ENCODE results near the gene SESN3. TPM values are rescaled to one million over a fixed set of nuclear protein-coding genes. Genes with fewer than 3 reads are reported as not detected.
"Not testable (repeated sequence)": the region's sequence is repeated elsewhere in the genome, so short reads cannot be mapped to it uniquely, and the experiment has no call there.

The SESN3 gene
- total RNA-seq, 1 experiment from 2014 or later = 28.2 TPM

DNA sequence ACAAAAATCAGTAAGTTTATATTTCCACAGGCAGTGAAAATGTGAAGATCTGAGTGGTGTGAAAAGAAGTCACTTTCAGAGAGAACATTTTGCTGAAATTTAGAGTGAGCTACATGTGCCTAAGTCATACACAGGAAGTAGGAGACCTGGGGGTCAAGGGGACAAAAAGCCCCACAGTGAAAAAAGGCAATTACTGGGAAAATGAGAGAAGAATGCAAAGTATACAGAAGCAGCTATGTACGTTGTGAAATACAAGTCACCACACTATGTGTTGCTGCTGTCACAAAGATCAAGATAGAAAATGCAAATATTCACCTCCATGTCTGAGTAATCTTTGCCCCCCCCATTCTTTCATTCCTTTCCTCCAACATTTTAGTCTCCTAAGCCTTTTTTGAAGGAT is 21.6 kb upstream of the SESN3 start:
- BruUV-seq (replicated peaks) = no TSS peak
- Histone ChIP-seq H3K27me3 (replicated peaks; ENCODE audit: control insufficient read depth, insufficient read depth, low read length) (no peaks in the 10 kb centered on the region), H3K4me3 (ENCODE audit: low read depth, low read length) (no peak overlapping the region), H3K9me3 (no peaks in the 10 kb centered on the region), H3K36me3 (ENCODE audit: control insufficient read depth, insufficient read depth, low read length) (no peaks in the 10 kb centered on the region), H3K4me1 (peaks cover 42% of the 10 kb centered on the region)
- Mint-ChIP-seq H3K9me3 (ENCODE audit: unreplicated experiment) (no peaks in the 10 kb centered on the region), H3K36me3 (ENCODE audit: insufficient read depth, unreplicated experiment) (no peaks in the 10 kb centered on the region), H3K4me3 (ENCODE audit: unreplicated experiment) (no peak overlapping the region), H3K4me1 (ENCODE audit: low read depth, unreplicated experiment) (peaks cover 37% of the 10 kb centered on the region), H3K27ac (ENCODE audit: unreplicated experiment) (peak overlapping the region; percentile 8), H3K27me3 (ENCODE audit: insufficient read depth, unreplicated experiment) (no peaks in the 10 kb centered on the region)
- TF ChIP-seq CTCF (IDR thresholded peaks at IDR 0.05; ENCODE audit: insufficient read depth in 1 of 2, low read depth in 1 of 2, low read length in 1 of 2, severe bottlenecking in 1 of 2, unreplicated experiment in 1 of 2) = no peak
- intact Hi-C loops (cut with micrococcal nuclease; ENCODE audit: unreplicated experiment) = no loop called here
- DNase-seq = no peak
- CTCF ChIA-PET = interaction anchor here (1.2 kb wide), 1 partner anchor 185 kb away, joined by 3 read pairs; no protein-coding TSS in a partner anchor
- POLR2A ChIA-PET = interaction anchor here (0.6 kb wide), 1 partner anchor 191 kb away, joined by 3 read pairs; no protein-coding TSS in a partner anchor

- H3K9me3 Mint-ChIP-seq (ENCODE audit: unreplicated experiment); BruUV-seq (replicated peaks); H3K36me3 Mint-ChIP-seq (ENCODE audit: insufficient read depth, unreplicated experiment); H3K27ac Mint-ChIP-seq (ENCODE audit: unreplicated experiment); H3K27me3 ChIP-seq (replicated peaks; ENCODE audit: control insufficient read depth, insufficient read depth, low read length); DNase-seq; H3K27me3 Mint-ChIP-seq (ENCODE audit: insufficient read depth, unreplicated experiment); H3K4me3 ChIP-seq (ENCODE audit: low read depth, low read length); POLR2A ChIA-PET; H3K36me3 ChIP-seq (ENCODE audit: control insufficient read depth, insufficient read depth, low read length); H3K9me3 ChIP-seq; CTCF ChIA-PET; H3K4me3 Mint-ChIP-seq (ENCODE audit: unreplicated experiment); intact Hi-C loops (cut with micrococcal nuclease; ENCODE audit: unreplicated experiment): not testable (repeated sequence)
- H3K4me1 Mint-ChIP-seq (ENCODE audit: low read depth, unreplicated experiment) = peaks cover 36% of the 10 kb centered on the region
- H3K4me1 ChIP-seq = peaks cover 42% of the 10 kb centered on the region
These were observed 20.9 kb upstream of the SESN3 start for GRCh38 chr11:95251896-95252295.

GRCh38 chr11:95248666-95249467 is 17.9 kb upstream of the SESN3 start:
- peaks cover 32% of the 10 kb centered on the region for H3K4me1 Mint-ChIP-seq (ENCODE audit: low read depth, unreplicated experiment)
- H3K4me3 Mint-ChIP-seq (ENCODE audit: unreplicated experiment) = no peak overlapping the region
- POLR2A ChIA-PET = interaction anchor here (1.4 kb wide), 1 partner anchor 18 kb away, joined by 3 read pairs; the partner anchor contains the start of gene SESN3

More at GRCh38 chr11:95248666-95249467, 17.9 kb upstream of the SESN3 start:
- no peaks in the 10 kb centered on the region for H3K9me3 Mint-ChIP-seq (ENCODE audit: unreplicated experiment)
- Histone ChIP-seq H3K4me3 (ENCODE audit: low read depth, low read length) (no peak overlapping the region), H3K4me1 (peaks cover 40% of the 10 kb centered on the region), H3K9me3 (no peaks in the 10 kb centered on the region), H3K27me3 (replicated peaks; ENCODE audit: control insufficient read depth, insufficient read depth, low read length) (no peaks in the 10 kb centered on the region), H3K36me3 (ENCODE audit: control insufficient read depth, insufficient read depth, low read length) (no peaks in the 10 kb centered on the region)
- no peaks in the 10 kb centered on the region for H3K36me3 Mint-ChIP-seq (ENCODE audit: insufficient read depth, unreplicated experiment)
- no TSS peak for BruUV-seq (replicated peaks)
- CTCF ChIA-PET = interaction anchor here (0.6 kb wide), 1 partner anchor 454 kb away, joined by 3 read pairs; no protein-coding TSS in a partner anchor
- DNase-seq = no peak
- H3K27ac Mint-ChIP-seq (ENCODE audit: unreplicated experiment) = no peak overlapping the region
- H3K27me3 Mint-ChIP-seq (ENCODE audit: insufficient read depth, unreplicated experiment) = no peaks in the 10 kb centered on the region
- intact Hi-C loops (cut with micrococcal nuclease; ENCODE audit: unreplicated experiment) = loop anchor here (5.0 kb wide), 1 partner anchor 1463 kb away; no protein-coding TSS in a partner anchor
- TF ChIP-seq CTCF (IDR thresholded peaks at IDR 0.05; ENCODE audit: insufficient read depth in 1 of 2, low read depth in 1 of 2, low read length in 1 of 2, severe bottlenecking in 1 of 2, unreplicated experiment in 1 of 2) = no peak
